Sigmoid colon (tissue), 7 donors: ENCODE results near the gene TICAM2. TPM values are rescaled to one million over a fixed set of nuclear protein-coding genes. Genes with fewer than 3 reads are reported as not detected.

ENCODE experiments used
- DNase-seq: peaks from one replicate; pipeline ENCODE4 v3.0.0-alpha.2; 2019
- H3K27ac ChIP-seq, 4 donors: fragments of 200-600 bp; sonication (generic); one replicate each; pipeline ENCODE4 v1.5.1; 2016 to 2019; ENCODE audit warnings: mild to moderate bottlenecking in 1 of 4
- H3K27me3 ChIP-seq, 3 donors: fragments of 200-600 bp; sonication (generic); one replicate each; pipeline ENCODE4 v1.5.1; 2019; ENCODE audit warnings: mild to moderate bottlenecking in 1 of 3
- H3K36me3 ChIP-seq, 4 donors: fragments of 200-600 bp; sonication (generic); one replicate each; pipeline ENCODE4 v1.5.1; 2016 to 2019
- H3K4me1 ChIP-seq, 4 donors: fragments of 200-600 bp; sonication (generic); one replicate each; pipeline ENCODE4 v1.5.1; 2017 to 2019
- H3K4me3 ChIP-seq, 4 donors: fragments of 200-600 bp; sonication (generic); one replicate each; pipeline ENCODE4 v1.5.1; 2017 to 2019; ENCODE audit warnings: mild to moderate bottlenecking in 2 of 4, moderate library complexity in 1 of 4
- H3K9me3 ChIP-seq, 4 donors: fragments of 200-600 bp in 3 of 4; sonication (generic) in 3 of 4; one replicate each; pipeline versions ENCODE4 v1.5.1 to v1.6.1; 2013 to 2019
- CTCF ChIP-seq, 4 experiments: fragments of 450-650 bp in 3 of 4; fragments of 200-600 bp in 1 of 4; IDR thresholded peaks; one replicate each; pipeline ENCODE4 v1.5.1; 2016 to 2019; ENCODE audit warnings: antibody characterized with exemption in 4 of 4, mild to moderate bottlenecking in 3 of 4, moderate library complexity in 2 of 4
- EP300 ChIP-seq, 4 donors: sonication (generic); formaldehyde crosslinking; IDR thresholded peaks; one replicate each; pipeline ENCODE4 v1.6.1; 2017; ENCODE audit warnings: antibody characterized with exemption in 4 of 4
- POLR2A ChIP-seq, 2 donors: fragments of 450-650 bp; IDR thresholded peaks; one replicate each; pipeline ENCODE4 v1.6.1; 2016; ENCODE audit warnings: antibody characterized with exemption in 2 of 2, mild to moderate bottlenecking in 2 of 2, moderate library complexity in 2 of 2
- POLR2AphosphoS5 ChIP-seq, 4 donors: sonication (generic); formaldehyde crosslinking; IDR thresholded peaks; one replicate each; pipeline ENCODE4 v1.6.1; 2017; ENCODE audit warnings: antibody characterized with exemption in 4 of 4
- WGBS, 2 donors: extraction: QIAGEN DNeasy Blood & Tissue Kit; methylation state at CpG; one replicate each; pipeline ENCODE4 v1.1.7; 2013; 5-methylcytosine and 5-hydroxymethylcytosine counted together
- intact Hi-C: fragments of 100-400 bp; cut with DNase I; formaldehyde crosslinking; loops from one replicate; pipeline ENCODE4 v1.15.1; 2023
- polyA plus RNA-seq, 3 donors: library from polyadenylated mRNA; stranded (reverse); fragments of 200-250 nt; gene quantifications; one replicate each; pipeline ENCODE4 v1.2.3, GENCODE V29; 2013
- total RNA-seq, 4 donors: library from RNA; depleted of rRNA; stranded (reverse); fragments of >200 nt; gene quantifications; one replicate each; pipeline ENCODE4 v1.1.0, GENCODE V29; 2016
- donor health status: healthy with polysubstance abuse.
- donor health status: Bipolar disorder and iron deficiency.
- donor health status: healthy.

Gene TICAM2
- total and polyA plus RNA-seq, 7 donors = 0.95 to 3.9 (median 2.0) TPM; not detected in 1

DNA sequence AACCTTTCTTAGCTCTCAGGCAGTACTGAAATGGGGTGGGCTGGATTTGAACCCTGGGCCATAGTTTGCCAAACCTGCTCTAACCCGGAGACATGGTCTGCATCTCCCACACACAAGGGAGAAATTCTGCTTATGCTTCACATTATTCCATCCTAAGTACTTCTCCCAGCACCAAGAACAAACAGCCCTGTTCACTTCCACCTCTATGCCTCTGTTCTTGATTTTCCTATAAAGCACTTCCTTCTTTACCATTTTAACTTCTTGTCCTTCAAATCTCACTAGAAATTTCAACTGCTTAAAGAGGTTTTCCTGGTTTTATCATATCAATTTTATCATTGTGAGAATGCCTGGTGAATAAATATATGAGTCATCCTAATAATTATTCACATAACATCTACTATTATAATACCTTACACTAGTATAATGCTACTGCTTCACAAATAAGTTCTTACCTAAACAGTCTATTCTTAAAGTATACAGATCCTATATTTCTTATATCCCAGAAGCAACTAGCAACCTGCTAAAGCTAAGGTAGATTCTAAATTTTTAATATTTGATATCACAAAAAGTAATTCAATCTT is 70.4 kb downstream of the TICAM2 start:
- Histone ChIP-seq H3K4me1 (peaks cover 0 to 94% (median 63%) of the 10 kb centered on the region in 4 donors), H3K27me3 (no peaks in the 10 kb centered on the region), H3K4me3 (no peak overlapping the region), H3K9me3 (no peaks in the 10 kb centered on the region), H3K36me3 (peaks cover 0 to 13% (median 0%) of the 10 kb centered on the region in 4 donors), H3K27ac (no peak overlapping the region)
- no peak for DNase-seq
- 34 to 84% methylated on average over 1 of the region's 1 CpG for WGBS, 2 donors
- intact Hi-C loops = no loop called here
- TF ChIP-seq EP300 (IDR thresholded peaks at IDR 0.05) (no peak), POLR2A (IDR thresholded peaks at IDR 0.05) (no peak), POLR2AphosphoS5 (IDR thresholded peaks at IDR 0.05) (no peak), CTCF (IDR thresholded peaks at IDR 0.05) (no peak)

DNA sequence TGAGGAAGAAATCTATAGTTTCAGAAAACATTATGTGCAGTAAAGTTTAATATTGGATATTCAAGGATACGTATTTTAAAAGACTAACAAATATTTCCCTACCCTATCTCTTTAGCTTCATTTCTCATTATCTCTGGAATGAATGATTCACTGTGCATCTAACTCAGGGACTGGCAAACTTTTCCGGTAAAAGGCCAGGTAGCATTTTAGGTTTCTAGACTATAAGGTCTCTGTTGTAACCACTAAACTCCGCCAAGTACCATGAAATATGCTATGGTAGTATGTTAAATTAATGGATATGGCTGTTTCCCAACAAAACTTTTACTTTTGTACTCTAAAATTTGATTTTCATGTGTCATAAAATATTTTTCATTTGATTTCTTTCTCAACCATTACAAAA is 70.9 kb downstream of the TICAM2 start:
- Histone ChIP-seq H3K27ac (no peak overlapping the region), H3K4me3 (no peak overlapping the region), H3K4me1 (peaks cover 0 to 94% (median 63%) of the 10 kb centered on the region in 4 donors), H3K27me3 (no peaks in the 10 kb centered on the region), H3K36me3 (peaks cover 0 to 11% (median 0%) of the 10 kb centered on the region in 4 donors), H3K9me3 (no peaks in the 10 kb centered on the region)
- no peak for DNase-seq
- intact Hi-C loops = no loop called here
- WGBS, 2 donors = 50 to 82% methylated on average over 3 of the region's 3 CpGs
- TF ChIP-seq EP300 (IDR thresholded peaks at IDR 0.05) (no peak), POLR2A (IDR thresholded peaks at IDR 0.05) (no peak), POLR2AphosphoS5 (IDR thresholded peaks at IDR 0.05) (no peak), CTCF (IDR thresholded peaks at IDR 0.05) (no peak)

GRCh38 chr5:115530426-115530825 is 71.9 kb downstream of the TICAM2 start:
- Histone ChIP-seq H3K9me3 (no peaks in the 10 kb centered on the region), H3K27me3 (no peaks in the 10 kb centered on the region), H3K4me1 (peaks cover 0 to 93% (median 66%) of the 10 kb centered on the region in 4 donors), H3K27ac (no peak overlapping the region), H3K36me3 (peaks cover 0 to 4% (median 0%) of the 10 kb centered on the region in 4 donors), H3K4me3 (no peak overlapping the region)
- no peak for TF ChIP-seq POLR2A (IDR thresholded peaks at IDR 0.05)
- no peak for TF ChIP-seq CTCF (IDR thresholded peaks at IDR 0.05)
- no peak for TF ChIP-seq POLR2AphosphoS5 (IDR thresholded peaks at IDR 0.05)
- TF ChIP-seq EP300 (IDR thresholded peaks at IDR 0.05) = no peak
- DNase-seq = no peak
- intact Hi-C loops = no loop called here
- 83 to 88% methylated on average over 3 of the region's 3 CpGs for WGBS, 2 donors

Other genes starting within 250 kb of the TICAM2 start
- 10 to 100 TPM; 18.8 to 26.8 (median 26.6) TPM for gene FEM1C, start 57.7 kb downstream of the TICAM2 start, total RNA-seq
- gene FEM1C, start 57.7 kb downstream of the TICAM2 start, polyA plus RNA-seq = 10 to 100 TPM; 12.1 to 24.0 (median 12.6) TPM
- gene TMED7, start 23.6 kb upstream of the TICAM2 start, total RNA-seq = 100 to 1,000 TPM in 1 of 4 donors, 10 to 100 TPM in 3; 80.8 to 104 (median 88.2) TPM
- gene TMED7, start 23.6 kb upstream of the TICAM2 start, polyA plus RNA-seq = 10 to 100 TPM; 10.8 to 28.9 (median 14.3) TPM
- gene CDO1, start 214.2 kb upstream of the TICAM2 start, total RNA-seq = 10 to 100 TPM; 16.8 to 21.4 (median 20.0) TPM
- 1 to 10 TPM in 2 of 3 donors, not detected in 1; 5.4 to 6.3 TPM for gene CDO1, start 214.2 kb upstream of the TICAM2 start, polyA plus RNA-seq
- gene ATG12, start 239.1 kb upstream of the TICAM2 start, total RNA-seq = 10 to 100 TPM; 35.3 to 82.5 (median 56.0) TPM
- gene ATG12, start 239.1 kb upstream of the TICAM2 start, polyA plus RNA-seq = 10 to 100 TPM; 29.5 to 46.0 (median 34.2) TPM
- gene AP3S1, start 239.5 kb upstream of the TICAM2 start, total RNA-seq = 100 to 1,000 TPM in 3 of 4 donors, 10 to 100 TPM in 1; 87.8 to 229 (median 119) TPM
- 100 to 1,000 TPM in 2 of 3 donors, 10 to 100 TPM in 1; 59.7 to 203 (median 190) TPM for gene AP3S1, start 239.5 kb upstream of the TICAM2 start, polyA plus RNA-seq